B cell (primary cell): ENCODE results near the gene NUMA1. TPM values are rescaled to one million over a fixed set of nuclear protein-coding genes. Genes with fewer than 3 reads are reported as not detected.

Experiments used
- ATAC-seq: fragments of 200-7000 bp; cut with Tn5 transposase; one replicate; pipeline ENCODE4 v1.10.0; 2021; ENCODE audit warnings: low read depth, mild to moderate bottlenecking, moderate number of reproducible peaks, moderate library complexity
- CTCF ChIA-PET: fragments of 350-600 bp; sonication (Branson Sonifier 250); formaldehyde crosslinking; loops from one replicate; lab custom pipeline; 2021; ENCODE audit warnings: antibody characterized with exemption, inconsistent platforms; lab: Charles Lee
- POLR2A ChIA-PET: fragments of 350-600 bp; sonication (Branson Sonifier 250); formaldehyde crosslinking; loops from one replicate; lab custom pipeline; 2021; ENCODE audit warnings: antibody characterized with exemption; lab: Charles Lee
- DNase-seq: peaks from one replicate; pipeline ENCODE4 v3.0.0; 2013
- H2AFZ ChIP-seq: 2 replicates; pipeline ENCODE4 v1.6.1; 2012; ENCODE audit warnings: mild to moderate bottlenecking, low read depth, low read length; ENCODE audit not compliant: insufficient read depth, poor library complexity, severe bottlenecking
- H3K27ac ChIP-seq, 2 donors: 1 replicate in 1 of 2; 2 replicates in 1 of 2; pipeline ENCODE4 v1.5.1; 2012 to 2013; ENCODE audit warnings: low read length in 2 of 2, mild to moderate bottlenecking in 2 of 2, moderate library complexity in 1 of 2
- H3K27me3 ChIP-seq, 4 experiments: fragments of 200-600 bp in 1 of 4; sonication (generic) in 1 of 4; replicated peaks in 1 of 4; 1 replicate in 2 of 4; 2 replicates in 2 of 4; pipeline versions ENCODE4 v1.6.1 to v1.7.0; 2013 to 2016; ENCODE audit warnings: low read length in 3 of 4, mild to moderate bottlenecking in 2 of 4, mixed read lengths in 1 of 4, moderate library complexity in 1 of 4; ENCODE audit not compliant: insufficient read depth in 4 of 4, control insufficient read depth in 3 of 4; ENCODE audit errors: control extremely low read depth in 1 of 4
- H3K36me3 ChIP-seq, 2 experiments: replicated peaks in 1 of 2; 1 replicate in 1 of 2; 2 replicates in 1 of 2; pipeline versions ENCODE4 v1.6.1 to v1.7.1; 2013; ENCODE audit warnings: low read length in 1 of 2; ENCODE audit not compliant: insufficient read depth in 2 of 2, control insufficient read depth in 1 of 2; ENCODE audit errors: control extremely low read depth in 1 of 2, extremely low read depth in 1 of 2
- H3K4me1 ChIP-seq, 2 donors: fragments of 200-600 bp in 1 of 2; sonication (generic) in 1 of 2; 1 replicate in 1 of 2; 2 replicates in 1 of 2; pipeline versions ENCODE4 v1.5.1 to v1.6.1; 2013 to 2017; ENCODE audit warnings: low read length in 2 of 2; ENCODE audit not compliant: control insufficient read depth in 2 of 2, insufficient read depth in 2 of 2
- H3K4me2 ChIP-seq: replicated peaks from 2 replicates; pipeline ENCODE3; 2012; ENCODE audit warnings: mild to moderate bottlenecking, low read depth, low read length; ENCODE audit not compliant: poor library complexity, severe bottlenecking
- H3K4me3 ChIP-seq, 5 experiments: fragments of 200-600 bp in 1 of 5; sonication (generic) in 1 of 5; 1 replicate in 3 of 5; 2 replicates in 2 of 5; pipeline versions ENCODE4 v1.5.1 to v1.7.0; 2011 to 2016; ENCODE audit warnings: low read length in 4 of 5, mild to moderate bottlenecking in 4 of 5, low read depth in 2 of 5, control low read depth in 1 of 5, moderate library complexity in 1 of 5; ENCODE audit not compliant: insufficient read depth in 1 of 5; ENCODE audit errors: control extremely low read depth in 1 of 5, extremely low read depth in 1 of 5
- H3K79me2 ChIP-seq: fragments of 200-600 bp; sonication (generic); one replicate; pipeline ENCODE4 v1.6.0; 2016; ENCODE audit warnings: low read length; ENCODE audit not compliant: control insufficient read depth, insufficient read depth
- H3K9ac ChIP-seq: fragments of 200-600 bp; sonication (generic); 2 replicates; pipeline ENCODE4 v1.6.1; 2017; ENCODE audit warnings: mild to moderate bottlenecking, low read length, moderate library complexity
- H3K9me3 ChIP-seq, 3 donors: one replicate each; pipeline versions ENCODE4 v1.6.1 to v1.7.1; 2013; ENCODE audit warnings: low read length in 2 of 3; ENCODE audit not compliant: control insufficient read depth in 2 of 3, insufficient read depth in 1 of 3; ENCODE audit errors: control extremely low read depth in 1 of 3
- H4K20me1 ChIP-seq: 2 replicates; pipeline ENCODE4 v1.6.0; 2012; ENCODE audit warnings: mild to moderate bottlenecking, low read length; ENCODE audit not compliant: insufficient read depth, control insufficient read depth, poor library complexity, severe bottlenecking
- H3K27ac Mint-ChIP-seq: one replicate; pipeline ENCODE4 v1.8.0; 2021; ENCODE audit warnings: mixed read lengths
- H3K27me3 Mint-ChIP-seq: one replicate; pipeline ENCODE4 v1.8.0; 2021; ENCODE audit warnings: mixed read lengths
- H3K4me1 Mint-ChIP-seq: one replicate; pipeline ENCODE4 v1.8.0; 2021; ENCODE audit warnings: mixed read lengths
- H3K4me3 Mint-ChIP-seq: one replicate; pipeline ENCODE4 v1.8.0; 2021; ENCODE audit warnings: mixed read lengths
- H3K9me3 Mint-ChIP-seq: one replicate; pipeline ENCODE4 v1.8.0; 2022; ENCODE audit warnings: mixed read lengths; ENCODE audit not compliant: insufficient read depth
- CTCF ChIP-seq: fragments of 200-600 bp; IDR thresholded peaks from one replicate; pipeline ENCODE4 v1.8.0; 2022; ENCODE audit warnings: antibody characterized with exemption, mild to moderate bottlenecking
- EZH2 ChIP-seq: IDR thresholded peaks from 2 replicates; pipeline ENCODE4 v1.6.1; 2012; ENCODE audit warnings: borderline replicate concordance, low read depth, mild to moderate bottlenecking, moderate library complexity, low read length; ENCODE audit not compliant: insufficient read depth, poor library complexity, severe bottlenecking
- WGBS: methylation state at CpG from one replicate; pipeline ENCODE4 v1.1.5; 2013; ENCODE audit warnings: missing lambda C conversion rate; ENCODE audit not compliant: insufficient coverage; 5-methylcytosine and 5-hydroxymethylcytosine counted together
- intact Hi-C: fragments of 100-400 bp; cut with micrococcal nuclease; formaldehyde crosslinking; loops from one replicate; pipeline ENCODE4 v1.10.0; 2022
- polyA plus RNA-seq: library from polyadenylated mRNA; depleted of rRNA; stranded (reverse); fragments of >200 nt; gene quantifications from 2 replicates; pipeline ENCODE4 v1.2.3, GENCODE V29; 2012
- total RNA-seq, 2 donors: library from RNA; stranded (reverse); fragments of 120-200 nt in 1 of 2; gene quantifications; 1 replicate in 1 of 2; 2 replicates in 1 of 2; pipeline versions ENCODE4 v1.2.3 to v1.2.4, GENCODE V29; 2013 to 2022

NUMA1 gene
- total and polyA plus RNA-seq, 2 donors (not counting 1 experiment from before 2014, with no cell fraction given): 186 to 300 TPM

- no peaks in the 10 kb centered on the region for H3K9me3 Mint-ChIP-seq
- Histone ChIP-seq H3K27me3 (no peaks in the 10 kb centered on the region), H3K4me2 (peak overlapping the region; percentile 90), H3K79me2 (peaks cover 100% of the 10 kb centered on the region), H3K4me1 (peaks cover 45 to 54% of the 10 kb centered on the region in 2 donors), H2AFZ (peak overlapping the region; percentile 98), H3K4me3 (peak overlapping the region; percentile 72 to 86 (median 83)), H3K9me3 (no peaks in the 10 kb centered on the region), H3K9ac (peak overlapping the region; percentile 94), H3K36me3 (peaks cover 3 to 17% of the 10 kb centered on the region in 2 experiments), H4K20me1 (peaks cover 24% of the 10 kb centered on the region), H3K27ac (peak overlapping the region; percentile 72 to 92)
- TF ChIP-seq CTCF: no peak
- no peak for TF ChIP-seq EZH2
- CTCF ChIA-PET: interaction anchor here (0.5 to 8.5 kb wide), 11 partner anchors 9 to 1748 kb away, joined by 3 to 117 read pairs (median 5); partner anchors contain the start of genes RNF121 and XNDC1N
- intact Hi-C loops: loop anchor here (1.0 to 5.0 kb wide), 4 partner anchors 15 to 183 kb away; partner anchors contain the start of gene ANAPC15
- POLR2A ChIA-PET: interaction anchor here (0.6 to 1.6 kb wide), 10 partner anchors 11 to 191 kb away, joined by 3 to 8 read pairs (median 4); partner anchors contain the start of genes ANAPC15, RNF121 and XNDC1N
- ATAC-seq (no peak), DNase-seq (peak; percentile 24)
- 18% methylated on average over 6 of the region's 6 CpGs for WGBS
- H3K4me3 Mint-ChIP-seq: no peak overlapping the region
- no peaks in the 10 kb centered on the region for H3K27me3 Mint-ChIP-seq
- no peak overlapping the region for H3K27ac Mint-ChIP-seq
- H3K4me1 Mint-ChIP-seq: peaks cover 36% of the 10 kb centered on the region
Measured at GRCh38 chr11:72039856-72040401, 40.4 kb downstream of the NUMA1 start.
